ENCODE results near the gene ZNF568.

ZNF568 gene

DNA sequence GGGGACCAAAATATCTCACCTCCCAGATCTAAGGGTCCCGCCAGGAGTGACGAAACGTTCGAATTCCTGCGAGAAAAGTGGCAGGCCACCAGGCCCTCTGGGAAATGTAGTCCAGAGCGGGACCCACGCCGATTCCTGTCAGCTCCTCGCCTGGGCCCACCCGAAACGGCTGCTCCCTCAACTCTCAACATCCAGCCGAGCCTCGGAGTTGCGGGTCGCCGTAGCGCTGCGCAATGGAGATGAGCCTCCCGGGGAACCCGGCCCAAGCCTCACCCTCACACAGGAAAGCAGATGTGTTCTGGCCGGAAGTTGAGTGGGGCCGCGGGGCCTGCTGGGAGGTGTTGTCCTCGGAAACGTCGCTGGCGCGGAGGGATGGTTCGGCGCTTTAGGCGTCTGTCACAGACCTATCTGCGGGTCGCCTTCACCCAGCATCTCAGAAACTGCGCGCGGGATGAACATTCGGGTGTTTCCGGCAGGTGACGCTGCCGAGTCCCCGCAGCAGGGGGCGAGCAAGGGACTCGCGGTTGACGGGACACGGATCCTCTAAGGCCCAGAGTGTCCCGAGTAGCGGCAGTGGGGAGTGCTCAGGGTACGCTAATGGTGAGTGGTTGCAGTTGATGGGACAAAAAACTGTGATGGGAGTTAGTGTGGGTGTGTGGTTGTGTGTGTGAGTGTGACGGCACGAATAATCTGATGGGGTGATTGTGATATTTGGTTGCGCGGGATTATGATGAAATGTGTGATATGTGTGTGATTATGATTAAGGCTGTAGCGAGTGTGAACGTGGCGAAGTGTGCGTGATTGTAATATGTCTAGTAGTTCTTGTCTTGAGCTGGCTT lies at the start of gene ZNF568, which contains the start of gene ZNF829:
ZNF568 (plus strand) TSS at position 341 of the 839 bp plus-strand sequence. CDS start 6,439 bp downstream, outside the sequence.
ZNF829 (minus strand) TSS at position 300 of the 839 bp plus-strand sequence. CDS start 1,124 bp downstream, outside the sequence.
- TF ChIP-seq FOXP2 (optimal IDR thresholded peaks at IDR 0.05; ENCODE audit: control extremely low read depth, extremely low read length, insufficient read depth), result no peak
- TF ChIP-seq POLR2AphosphoS5 (IDR thresholded peaks at IDR 0.05; ENCODE audit: borderline replicate concordance, low read depth, low read length), result peak; percentile 50; the same call in 1 of the 2 replicates
- peaks cover 6% of the 10 kb centered on the region; the same call in 1 of the 2 replicates for H3K9me3 ChIP-seq (ENCODE audit: low read depth, low read length)
- H3K9ac ChIP-seq (ENCODE audit: insufficient read length), result peak within 1 kb of the TSS; percentile 81
- peak; percentile 55 for DNase-seq (ENCODE audit: low read depth, low spot score)
- H3K36me3 ChIP-seq (ENCODE audit: insufficient read depth, low read length), result peaks cover 16% of the 10 kb centered on the region
- peak within 1 kb of the TSS; percentile 83 for H3K4me3 ChIP-seq
- peak within 1 kb of the TSS; percentile 78 for H3K27ac ChIP-seq

DNA sequence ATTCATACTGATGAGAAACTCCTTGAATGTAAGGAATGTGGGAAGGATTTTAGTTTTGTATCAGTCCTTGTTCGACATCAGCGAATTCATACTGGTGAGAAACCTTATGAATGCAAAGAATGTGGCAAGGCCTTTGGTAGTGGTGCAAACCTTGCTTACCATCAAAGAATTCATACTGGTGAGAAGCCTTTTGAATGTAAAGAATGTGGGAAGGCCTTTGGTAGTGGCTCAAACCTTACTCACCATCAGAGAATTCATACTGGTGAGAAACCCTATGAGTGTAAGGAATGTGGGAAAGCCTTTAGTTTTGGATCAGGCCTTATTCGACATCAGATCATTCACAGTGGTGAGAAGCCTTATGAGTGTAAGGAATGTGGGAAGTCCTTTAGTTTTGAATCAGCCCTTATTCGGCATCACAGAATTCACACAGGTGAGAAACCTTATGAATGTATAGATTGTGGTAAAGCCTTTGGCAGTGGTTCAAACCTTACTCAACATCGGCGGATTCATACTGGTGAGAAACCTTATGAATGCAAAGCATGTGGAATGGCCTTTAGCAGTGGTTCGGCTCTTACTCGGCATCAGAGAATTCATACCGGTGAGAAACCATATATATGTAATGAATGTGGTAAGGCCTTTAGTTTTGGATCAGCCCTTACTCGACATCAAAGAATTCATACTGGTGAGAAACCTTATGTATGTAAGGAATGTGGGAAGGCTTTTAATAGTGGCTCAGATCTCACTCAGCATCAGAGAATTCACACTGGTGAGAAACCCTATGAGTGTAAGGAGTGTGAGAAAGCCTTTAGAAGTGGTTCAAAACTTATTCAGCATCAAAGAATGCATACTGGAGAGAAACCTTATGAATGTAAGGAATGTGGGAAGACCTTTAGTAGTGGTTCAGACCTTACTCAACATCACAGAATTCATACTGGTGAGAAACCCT lies 38.9 kb upstream of the ZNF568 start:
- Histone ChIP-seq H3K4me3 (no peak overlapping the region), H3K27ac (no peak overlapping the region), H3K9ac (ENCODE audit: insufficient read length) (no peak overlapping the region), H3K36me3 (ENCODE audit: insufficient read depth, low read length) (peaks cover 17% of the 10 kb centered on the region), H3K9me3 (ENCODE audit: low read depth, low read length) (peaks cover 25% of the 10 kb centered on the region)
- no peak for DNase-seq (ENCODE audit: low read depth, low spot score)
- TF ChIP-seq FOXP2 (optimal IDR thresholded peaks at IDR 0.05; ENCODE audit: control extremely low read depth, extremely low read length, insufficient read depth) (no peak), POLR2AphosphoS5 (IDR thresholded peaks at IDR 0.05; ENCODE audit: borderline replicate concordance, low read depth, low read length) (no peak), EZH2 (IDR thresholded peaks at IDR 0.05) (no peak)

DNA sequence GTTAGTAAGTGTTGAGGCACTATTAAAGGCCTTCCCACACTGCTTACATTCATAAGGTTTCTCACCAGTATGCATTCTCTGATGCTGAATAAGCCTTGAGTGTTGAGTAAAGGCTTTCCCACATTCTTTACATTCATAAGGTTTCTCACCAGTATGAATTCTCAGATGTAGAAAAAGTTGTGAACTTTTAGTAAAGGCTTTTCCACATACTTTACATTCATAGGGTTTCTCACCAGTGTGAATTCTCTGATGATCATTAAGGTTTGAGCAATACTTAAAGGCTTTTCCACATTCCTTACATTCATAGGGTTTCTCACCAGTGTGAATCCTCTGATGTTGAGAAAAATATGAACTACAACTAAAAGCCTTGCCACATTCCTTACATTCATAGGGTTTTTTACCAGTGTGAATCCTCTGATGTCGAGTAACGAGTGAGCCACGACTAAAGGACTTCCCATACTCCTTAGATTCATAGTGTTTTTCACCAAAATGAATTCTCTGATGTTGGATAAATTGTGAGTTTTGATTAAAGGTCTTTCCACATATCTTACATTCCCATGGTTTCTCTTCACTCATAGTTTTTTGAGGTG lies 24.3 kb upstream of the ZNF568 start:
- Histone ChIP-seq H3K4me3 (no peak overlapping the region), H3K27ac (no peak overlapping the region), H3K36me3 (ENCODE audit: insufficient read depth, low read length) (peaks cover 11% of the 10 kb centered on the region; the same call in 1 of the 2 replicates), H3K9me3 (ENCODE audit: low read depth, low read length) (peaks cover 21% of the 10 kb centered on the region; the same call in 1 of the 2 replicates), H3K9ac (ENCODE audit: insufficient read length) (no peak overlapping the region)
- DNase-seq (ENCODE audit: low read depth, low spot score), result no peak
- TF ChIP-seq POLR2AphosphoS5 (IDR thresholded peaks at IDR 0.05; ENCODE audit: borderline replicate concordance, low read depth, low read length), result no peak
- no peak for TF ChIP-seq EZH2 (IDR thresholded peaks at IDR 0.05)
- TF ChIP-seq FOXP2 (optimal IDR thresholded peaks at IDR 0.05; ENCODE audit: control extremely low read depth, extremely low read length, insufficient read depth), result no peak

DNA sequence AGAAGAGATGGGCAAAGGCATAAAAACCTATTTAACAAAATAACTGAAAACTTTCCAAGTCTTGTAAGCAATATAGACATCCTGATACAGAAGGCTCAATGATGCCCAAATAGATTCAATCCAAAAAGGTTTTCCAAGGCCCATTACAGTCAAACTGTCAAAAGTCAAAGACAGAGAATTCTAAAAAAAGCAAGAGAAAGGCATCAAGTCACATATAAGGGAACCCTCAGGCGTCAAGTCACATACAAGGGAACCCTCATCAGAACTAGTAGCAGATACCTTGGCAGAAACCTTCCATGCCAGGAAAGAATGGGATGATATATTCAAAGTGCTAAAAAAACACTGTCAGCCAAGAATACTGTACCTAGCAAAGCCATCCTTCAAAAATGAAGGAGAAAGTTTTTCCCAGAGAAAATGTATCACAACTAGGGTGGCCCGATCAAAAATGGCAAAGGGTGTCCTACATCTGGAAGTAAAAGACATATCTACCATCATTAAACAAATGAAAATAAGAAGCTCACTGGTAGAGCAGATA lies 21.2 kb upstream of the ZNF568 start:
- Histone ChIP-seq H3K27ac (no peak overlapping the region), H3K36me3 (ENCODE audit: insufficient read depth, low read length) (peaks cover 11% of the 10 kb centered on the region; the same call in 1 of the 2 replicates), H3K4me3 (no peak overlapping the region), H3K9ac (ENCODE audit: insufficient read length) (no peak overlapping the region), H3K9me3 (ENCODE audit: low read depth, low read length) (peaks cover 25% of the 10 kb centered on the region; the same call in 1 of the 2 replicates)
- DNase-seq (ENCODE audit: low read depth, low spot score), result no peak
- TF ChIP-seq EZH2 (IDR thresholded peaks at IDR 0.05) (no peak), POLR2AphosphoS5 (IDR thresholded peaks at IDR 0.05; ENCODE audit: borderline replicate concordance, low read depth, low read length) (no peak), FOXP2 (optimal IDR thresholded peaks at IDR 0.05; ENCODE audit: control extremely low read depth, extremely low read length, insufficient read depth) (no peak)

DNA sequence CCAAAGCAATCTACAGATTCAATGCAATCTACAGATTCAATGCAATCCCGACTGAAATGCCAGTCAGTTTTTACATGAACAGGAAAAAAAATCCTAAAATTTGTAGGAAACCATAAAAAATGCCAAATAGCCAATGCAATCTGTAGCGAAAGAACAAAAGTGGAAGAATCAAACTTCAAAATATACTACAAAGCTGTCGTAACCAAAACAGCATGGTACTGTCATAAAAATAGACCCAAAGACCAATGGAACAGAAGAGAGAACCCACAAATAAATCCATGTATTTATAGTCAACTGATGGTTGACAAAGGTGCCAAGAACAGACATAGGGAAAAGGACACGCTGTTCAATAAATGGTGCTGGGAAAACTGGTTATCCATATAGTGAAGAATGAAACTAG lies 17.7 kb upstream of the ZNF568 start:
- Histone ChIP-seq H3K4me3 (no peak overlapping the region), H3K36me3 (ENCODE audit: insufficient read depth, low read length) (peaks cover 5% of the 10 kb centered on the region; the same call in 1 of the 2 replicates), H3K9ac (ENCODE audit: insufficient read length) (no peak overlapping the region), H3K9me3 (ENCODE audit: low read depth, low read length) (peaks cover 18% of the 10 kb centered on the region; the same call in 1 of the 2 replicates), H3K27ac (no peak overlapping the region)
- no peak for DNase-seq (ENCODE audit: low read depth, low spot score)
- TF ChIP-seq POLR2AphosphoS5 (IDR thresholded peaks at IDR 0.05; ENCODE audit: borderline replicate concordance, low read depth, low read length) (no peak), EZH2 (IDR thresholded peaks at IDR 0.05) (no peak), FOXP2 (optimal IDR thresholded peaks at IDR 0.05; ENCODE audit: control extremely low read depth, extremely low read length, insufficient read depth) (no peak)

DNA sequence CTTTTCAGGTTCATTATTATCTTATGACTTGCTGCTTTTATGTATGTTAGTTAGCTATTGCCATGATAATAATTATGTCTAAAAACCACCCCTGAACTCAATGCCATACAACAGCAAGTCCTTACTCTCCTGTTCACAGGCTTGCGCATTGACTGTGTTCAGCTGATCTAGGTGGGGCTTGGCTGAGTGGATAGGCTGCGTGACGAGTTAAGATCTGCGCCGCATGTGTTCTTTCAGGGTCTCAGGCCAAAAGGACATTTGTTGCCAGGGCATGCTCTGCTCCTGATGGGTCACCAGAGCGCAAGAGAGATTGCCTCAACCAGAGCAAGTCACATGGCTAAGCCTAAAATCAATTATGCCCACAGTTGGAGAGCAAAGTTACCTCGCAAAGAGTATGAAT lies 859 bp downstream of the ZNF568 start:
- DNase-seq (ENCODE audit: low read depth, low spot score), result no peak
- H3K9ac ChIP-seq (ENCODE audit: insufficient read length), result peak overlapping the region; percentile 81
- peak overlapping the region; percentile 83 for H3K4me3 ChIP-seq

DNA sequence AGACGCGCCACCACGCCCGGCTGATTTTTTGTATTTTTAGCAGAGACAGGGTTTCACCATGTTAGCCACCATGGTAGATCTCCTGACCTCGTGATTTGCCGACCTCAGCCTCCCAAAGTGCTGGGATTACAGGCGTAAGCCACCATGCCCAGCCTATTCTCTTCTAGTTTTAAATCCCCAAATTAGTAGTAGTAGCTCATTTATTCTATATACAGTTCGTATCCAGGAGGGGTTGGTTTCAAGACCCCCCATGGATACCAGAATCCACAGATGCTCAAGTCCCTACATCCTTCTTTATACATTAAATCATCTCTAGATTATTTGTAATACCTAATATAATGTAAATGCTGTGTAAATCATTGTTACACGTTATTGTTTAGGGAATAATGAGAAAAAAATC lies 2.0 kb downstream of the ZNF568 start:
- Histone ChIP-seq H3K27ac (no peak overlapping the region), H3K9me3 (ENCODE audit: low read depth, low read length) (peaks cover 6% of the 10 kb centered on the region; the same call in 1 of the 2 replicates), H3K4me3 (no peak overlapping the region), H3K36me3 (ENCODE audit: insufficient read depth, low read length) (peaks cover 16% of the 10 kb centered on the region), H3K9ac (ENCODE audit: insufficient read length) (no peak overlapping the region)
- DNase-seq (ENCODE audit: low read depth, low spot score), result no peak
- no peak for TF ChIP-seq POLR2AphosphoS5 (IDR thresholded peaks at IDR 0.05; ENCODE audit: borderline replicate concordance, low read depth, low read length)
- TF ChIP-seq FOXP2 (optimal IDR thresholded peaks at IDR 0.05; ENCODE audit: control extremely low read depth, extremely low read length, insufficient read depth), result no peak

More for the DNA sequence above, 859 bp downstream of the ZNF568 start:
- peaks cover 6% of the 10 kb centered on the region; the same call in 1 of the 2 replicates for H3K9me3 ChIP-seq (ENCODE audit: low read depth, low read length)
- H3K36me3 ChIP-seq (ENCODE audit: insufficient read depth, low read length), result peaks cover 16% of the 10 kb centered on the region
- no peak overlapping the region for H3K27ac ChIP-seq
- TF ChIP-seq EZH2 (IDR thresholded peaks at IDR 0.05) (no peak), FOXP2 (optimal IDR thresholded peaks at IDR 0.05; ENCODE audit: control extremely low read depth, extremely low read length, insufficient read depth) (no peak), POLR2AphosphoS5 (IDR thresholded peaks at IDR 0.05; ENCODE audit: borderline replicate concordance, low read depth, low read length) (no peak)

Measured in SK-N-MC (cell line).